ENCODE results near the gene PDE7B. TPM values are rescaled to one million over a fixed set of nuclear protein-coding genes. Genes with fewer than 3 reads are reported as not detected.

PDE7B gene
- polyA plus RNA-seq, 1 of the 3 experiments (the other 2 are of a cell fraction), result 1.9 TPM

GRCh38 chr6:136134268-136134667 is 282.8 kb downstream of the PDE7B start:
- H3K79me2 ChIP-seq (ENCODE audit: insufficient read depth), result no peaks in the 10 kb centered on the region
- no peaks in the 10 kb centered on the region for H3K27me3 ChIP-seq (ENCODE audit: insufficient read depth)
- ChIA-PET POLR2A (no interaction called here), CTCF (no interaction called here)
- 90% methylated on average over 5 of the region's 5 CpGs for WGBS (ENCODE audit: low lambda C conversion rate)
- peaks cover 8% of the 10 kb centered on the region for H3F3A ChIP-seq (replicated peaks; ENCODE audit: insufficient read depth)
- H3K27ac ChIP-seq (ENCODE audit: low read depth in 2 of 2, low read length in 1 of 2), result no peak overlapping the region
- H4K20me1 ChIP-seq (ENCODE audit: insufficient read depth), result no peaks in the 10 kb centered on the region
- no peak overlapping the region for H3K9ac ChIP-seq
- no peak for DNase-seq
- peaks cover 0 to 5% of the 10 kb centered on the region in 2 experiments; a peak in 2 of 4 replicates for H3K4me1 ChIP-seq (ENCODE audit: control insufficient read depth in 1 of 2, insufficient read depth in 2 of 2, low read depth in 1 of 2, low read length in 1 of 2)
- H2AFZ ChIP-seq (ENCODE audit: low read depth), result no peak overlapping the region
- no peak overlapping the region for H3K4me3 ChIP-seq (ENCODE audit: low read depth in 2 of 2, low read length in 1 of 2)
- H3K36me3 ChIP-seq (replicated peaks in 1 of 2; ENCODE audit: control insufficient read depth in 1 of 2, insufficient read depth in 2 of 2, low read length in 1 of 2), result no peaks in the 10 kb centered on the region
- no peaks in the 10 kb centered on the region for H3K9me3 ChIP-seq
- no peaks in the 10 kb centered on the region for H3K9me2 ChIP-seq
- no peak overlapping the region for H3K4me2 ChIP-seq
- no peak for TF ChIP-seq FOXM1 (IDR thresholded peaks at IDR 0.05; ENCODE audit: low read depth)
- TF ChIP-seq REST (IDR thresholded peaks at IDR 0.05; ENCODE audit: low read depth, low read length), result no peak
- TF ChIP-seq NRF1 (IDR thresholded peaks at IDR 0.05; ENCODE audit: low read depth, low read length), result no peak
- no peak for TF ChIP-seq RCOR1 (IDR thresholded peaks at IDR 0.05; ENCODE audit: low read length)
- TF ChIP-seq EZH2phosphoT487 (IDR thresholded peaks at IDR 0.05; ENCODE audit: borderline replicate concordance, low read depth), result no peak
- TF ChIP-seq EP300 (IDR thresholded peaks at IDR 0.05; ENCODE audit: borderline replicate concordance in 1 of 2, low read depth in 1 of 2, low read length in 1 of 2), result no peak
- TF ChIP-seq PBX3 (IDR thresholded peaks at IDR 0.05), result no peak

GRCh38 chr6:136134751-136135150 is 283.2 kb downstream of the PDE7B start:
- Histone ChIP-seq H3K4me1 (ENCODE audit: control insufficient read depth in 1 of 2, insufficient read depth in 2 of 2, low read depth in 1 of 2, low read length in 1 of 2) (peaks cover 0 to 5% of the 10 kb centered on the region in 2 experiments; a peak in 2 of 4 replicates), H2AFZ (ENCODE audit: low read depth) (no peak overlapping the region), H3K4me3 (ENCODE audit: low read depth in 2 of 2, low read length in 1 of 2) (no peak overlapping the region), H3K9me3 (no peaks in the 10 kb centered on the region), H3K4me2 (no peak overlapping the region), H3K9me2 (no peaks in the 10 kb centered on the region), H3K9ac (no peak overlapping the region), H3K79me2 (ENCODE audit: insufficient read depth) (no peaks in the 10 kb centered on the region), H3K27ac (ENCODE audit: low read depth in 2 of 2, low read length in 1 of 2) (no peak overlapping the region), H3K27me3 (ENCODE audit: insufficient read depth) (no peaks in the 10 kb centered on the region), H3F3A (replicated peaks; ENCODE audit: insufficient read depth) (peaks cover 8% of the 10 kb centered on the region), H4K20me1 (ENCODE audit: insufficient read depth) (no peaks in the 10 kb centered on the region), H3K36me3 (replicated peaks in 1 of 2; ENCODE audit: control insufficient read depth in 1 of 2, insufficient read depth in 2 of 2, low read length in 1 of 2) (no peaks in the 10 kb centered on the region)
- WGBS (ENCODE audit: low lambda C conversion rate), result 88% methylated on average over 3 of the region's 3 CpGs
- TF ChIP-seq MAX (IDR thresholded peaks at IDR 0.05; ENCODE audit: low read depth), result no peak
- TF ChIP-seq RAD21 (IDR thresholded peaks at IDR 0.05; ENCODE audit: low read length), result no peak
- TF ChIP-seq ELF1 (IDR thresholded peaks at IDR 0.05), result no peak
- TF ChIP-seq YY1 (IDR thresholded peaks at IDR 0.05; ENCODE audit: low read depth), result no peak
- TF ChIP-seq SIN3A (IDR thresholded peaks at IDR 0.05; ENCODE audit: borderline replicate concordance, low read depth, low read length), result no peak
- no peak for TF ChIP-seq TCF12 (IDR thresholded peaks at IDR 0.05)
- no peak for TF ChIP-seq CTCF (IDR thresholded peaks at IDR 0.05)
- no peak for TF ChIP-seq JUND (IDR thresholded peaks at IDR 0.05)
- TF ChIP-seq FOXM1 (IDR thresholded peaks at IDR 0.05; ENCODE audit: low read depth), result no peak
- no peak for TF ChIP-seq MXI1 (IDR thresholded peaks at IDR 0.05; ENCODE audit: low read depth, low read length)
- TF ChIP-seq MEF2A (IDR thresholded peaks at IDR 0.05; ENCODE audit: borderline replicate concordance, low read depth), result no peak
- TF ChIP-seq USF2 (IDR thresholded peaks at IDR 0.05; ENCODE audit: borderline replicate concordance, low read depth, low read length), result no peak
- no peak for TF ChIP-seq SMC3 (IDR thresholded peaks at IDR 0.05; ENCODE audit: low read depth, low read length)
- no peak for TF ChIP-seq EP300 (IDR thresholded peaks at IDR 0.05; ENCODE audit: borderline replicate concordance in 1 of 2, low read depth in 1 of 2, low read length in 1 of 2)
- ChIA-PET POLR2A (no interaction called here), CTCF (no interaction called here)
- DNase-seq, result no peak

All from SK-N-SH (cell line).